Astrocyte of the spinal cord (primary cell): Measurements from ENCODE around the gene BRF1.
"Not testable (repeated sequence)": the region's sequence is repeated elsewhere in the genome, so short reads cannot be mapped to it uniquely, and the experiment has no call there.

ENCODE experiments used
- DNase-seq: peaks from one replicate; pipeline ENCODE4 v3.0.0; 2011; ENCODE audit warnings: low read depth, low spot score
- H3K4me3 ChIP-seq: 2 replicates; pipeline ENCODE4 v1.5.1; 2011; ENCODE audit warnings: low read depth, mild to moderate bottlenecking, low read length, moderate library complexity
- CTCF ChIP-seq: IDR thresholded peaks from 2 replicates; pipeline ENCODE4 v1.5.1; 2012; ENCODE audit warnings: low read depth, mild to moderate bottlenecking, low read length, inconsistent platforms
- in situ Hi-C: cut with HindIII; loops from 2 replicates; pipeline ENCODE4 v1.10.0; 2017; ENCODE audit warnings: low sequenced_read_pairs

BRF1 gene

DNA sequence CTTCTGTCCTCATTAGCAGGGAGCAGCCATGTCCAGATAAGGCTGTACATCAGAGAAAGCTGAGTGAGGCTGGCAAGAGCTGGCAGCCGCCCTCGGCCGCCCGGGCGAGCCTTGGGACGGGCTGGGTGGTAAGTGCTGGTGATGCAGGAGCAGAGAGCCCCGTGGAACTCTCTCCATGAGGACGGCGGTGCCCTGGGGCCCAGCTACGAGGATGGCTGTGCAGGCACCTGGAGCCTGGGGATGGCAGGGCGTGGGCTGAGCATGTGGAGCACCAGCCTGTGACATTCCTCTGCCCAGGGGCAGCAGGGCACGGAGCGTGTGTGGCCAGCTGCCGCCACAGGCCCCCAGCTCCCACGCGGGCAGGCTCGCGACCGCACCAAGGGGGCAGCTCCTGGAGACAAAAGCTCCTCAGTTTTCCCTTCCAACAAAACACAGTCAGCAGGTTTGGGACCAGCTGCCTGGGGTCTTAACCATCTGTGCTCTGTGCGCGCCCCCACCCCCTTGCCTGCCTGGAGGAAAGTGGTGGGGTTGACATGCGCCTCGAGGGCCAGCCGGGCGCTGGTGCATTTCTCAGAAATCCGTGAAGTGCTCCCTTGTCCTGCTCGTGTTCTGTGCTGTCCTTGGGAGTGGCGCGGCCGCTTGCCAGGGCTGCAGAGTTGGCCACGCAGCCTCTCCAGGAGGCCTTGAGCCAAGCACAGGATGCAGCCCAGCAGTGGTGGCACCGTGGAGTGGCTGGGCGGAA is 35.1 kb upstream of the BRF1 start:
- in situ Hi-C loops, result no loop called here
- no peak overlapping the region for H3K4me3 ChIP-seq
- no peak for DNase-seq
- no peak for TF ChIP-seq CTCF

DNA sequence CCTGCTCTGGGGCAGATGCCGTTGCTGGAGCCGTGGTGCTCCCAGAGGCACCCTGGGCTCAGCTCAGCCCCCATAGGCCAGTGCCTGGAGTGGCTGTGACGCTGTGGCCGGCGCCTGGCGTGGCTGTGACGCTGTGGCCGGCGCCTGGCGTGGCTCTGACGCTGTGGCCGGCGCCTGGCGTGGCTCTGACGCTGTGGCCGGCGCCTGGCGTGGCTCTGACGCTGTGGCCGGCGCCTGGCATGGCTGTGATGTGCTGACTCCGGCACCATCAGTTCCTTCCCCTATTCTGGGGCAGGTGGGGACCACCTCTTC is 34.4 kb upstream of the BRF1 start:
- DNase-seq, in situ Hi-C loops, H3K4me3 ChIP-seq: not testable (repeated sequence)

- no peak for TF ChIP-seq CTCF
- no peak for DNase-seq
- no peak overlapping the region for H3K4me3 ChIP-seq
- in situ Hi-C loops, result no loop called here
Measured at GRCh38 chr14:105334383-105335230, 33.8 kb upstream of the BRF1 start.

- in situ Hi-C loops, result no loop called here
- TF ChIP-seq CTCF, result no peak
- no peak for DNase-seq
- no peak overlapping the region for H3K4me3 ChIP-seq
Measured at GRCh38 chr14:105333613-105334364, 33.0 kb upstream of the BRF1 start.

- no peak overlapping the region for H3K4me3 ChIP-seq
- in situ Hi-C loops, result no loop called here
- no peak for DNase-seq
- TF ChIP-seq CTCF, result no peak
Measured at GRCh38 chr14:105333020-105333490, 32.3 kb upstream of the BRF1 start.

GRCh38 chr14:105332350-105332874 is 31.6 kb upstream of the BRF1 start:
- no peak for TF ChIP-seq CTCF
- DNase-seq, result no peak
- in situ Hi-C loops, result no loop called here
- H3K4me3 ChIP-seq, result no peak overlapping the region
